Skeletal muscle cell (primary cell): ENCODE measurements around the gene PDLIM4.

Experiments used
- DNase-seq: peaks from one replicate; pipeline ENCODE4 v3.0.0-alpha.2; 2010; ENCODE audit warnings: low read depth
- H3K4me3 ChIP-seq: 2 replicates; pipeline ENCODE4 v1.5.1; 2011; ENCODE audit warnings: low read depth, mild to moderate bottlenecking, control low read depth, low read length, moderate library complexity

Gene PDLIM4

DNA sequence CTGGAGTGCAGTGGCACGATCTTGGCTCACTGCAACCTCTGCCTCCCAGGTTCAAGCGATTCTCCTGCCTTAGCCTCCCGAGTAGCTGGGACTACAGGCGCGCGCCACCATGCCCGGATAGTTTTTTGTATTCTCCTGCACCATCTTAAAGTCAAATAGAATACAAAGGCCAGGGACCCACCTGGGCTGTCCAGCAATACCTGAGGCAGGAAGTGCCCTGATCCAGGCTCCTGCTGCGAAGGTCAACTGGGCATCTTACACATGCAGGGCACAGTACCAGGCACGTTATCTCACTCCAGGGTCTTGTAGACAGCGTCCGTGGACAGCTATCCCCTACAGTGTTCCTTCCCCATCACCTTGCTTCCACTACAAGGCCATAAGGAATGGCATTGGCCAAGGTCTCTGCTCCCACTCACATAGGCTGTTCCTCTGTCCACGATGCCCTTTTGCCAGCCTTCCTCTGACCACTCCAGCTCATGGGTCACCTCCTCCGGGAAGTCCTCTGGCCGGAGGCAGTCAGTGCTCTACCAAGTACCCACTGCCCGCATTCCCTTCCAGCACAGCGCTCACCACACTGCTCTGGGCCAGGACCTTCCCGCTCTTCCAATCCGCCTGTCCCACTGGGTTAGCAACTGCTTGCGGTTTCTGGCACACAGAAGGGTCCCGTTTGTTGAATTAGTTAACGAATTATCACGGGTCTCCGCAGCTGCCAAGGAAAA is 30.8 kb upstream of the PDLIM4 start:
- DNase-seq = no peak
- peak overlapping the region; percentile 74 for H3K4me3 ChIP-seq

GRCh38 chr5:132227235-132227484 is 30.3 kb upstream of the PDLIM4 start:
- no peak for DNase-seq
- peak overlapping the region; percentile 74 for H3K4me3 ChIP-seq

- peak within 1 kb of the TSS; percentile 74 for H3K4me3 ChIP-seq
- no peak for DNase-seq
These were observed 29.8 kb upstream of the PDLIM4 start, which contains the start of gene P4HA2 for GRCh38 chr5:132227485-132228240. P4HA2 (minus strand) TSS chr5:132227853; CDS start chr5:132218626, 9,227 bp downstream.

DNA sequence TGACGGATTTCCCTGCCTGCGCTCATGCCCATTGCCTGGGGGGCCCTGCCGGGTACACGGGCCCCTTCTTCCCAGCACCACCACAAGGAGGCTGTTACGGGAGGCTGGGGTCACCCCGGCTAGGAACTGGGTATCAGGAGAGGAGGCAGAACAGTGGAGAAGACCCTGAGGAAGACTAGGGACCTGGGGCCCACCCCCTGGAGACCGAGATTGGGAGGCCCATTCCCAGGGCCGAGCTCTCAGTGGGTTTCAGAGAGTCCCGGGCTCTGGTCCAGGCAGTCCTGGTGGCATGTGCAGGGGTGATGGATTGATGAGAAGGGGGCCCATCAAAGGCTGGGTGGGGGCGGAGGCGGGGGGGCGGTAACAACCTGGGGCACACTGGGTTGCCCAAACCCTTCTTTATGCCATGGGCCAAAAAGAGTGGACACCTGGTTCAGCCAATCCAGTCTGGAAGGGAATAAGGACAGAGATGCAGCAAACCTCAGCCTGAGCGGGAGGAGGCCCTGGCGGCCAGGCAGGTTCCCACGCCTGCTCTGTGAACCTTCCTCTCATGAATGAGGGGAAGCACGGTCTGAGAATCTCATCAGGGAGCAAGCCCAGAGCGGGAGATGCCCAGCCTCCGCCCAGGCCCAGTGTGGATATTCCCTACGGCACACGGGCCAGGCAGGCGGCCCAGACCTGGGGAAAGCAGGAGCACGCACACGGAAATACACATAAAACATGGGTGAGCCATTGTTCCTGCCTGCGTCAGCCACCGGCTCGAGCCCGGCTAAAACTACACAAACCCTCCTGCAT is 29.1 kb upstream of the PDLIM4 start:
- DNase-seq = no peak
- H3K4me3 ChIP-seq = peak overlapping the region; percentile 74

DNA sequence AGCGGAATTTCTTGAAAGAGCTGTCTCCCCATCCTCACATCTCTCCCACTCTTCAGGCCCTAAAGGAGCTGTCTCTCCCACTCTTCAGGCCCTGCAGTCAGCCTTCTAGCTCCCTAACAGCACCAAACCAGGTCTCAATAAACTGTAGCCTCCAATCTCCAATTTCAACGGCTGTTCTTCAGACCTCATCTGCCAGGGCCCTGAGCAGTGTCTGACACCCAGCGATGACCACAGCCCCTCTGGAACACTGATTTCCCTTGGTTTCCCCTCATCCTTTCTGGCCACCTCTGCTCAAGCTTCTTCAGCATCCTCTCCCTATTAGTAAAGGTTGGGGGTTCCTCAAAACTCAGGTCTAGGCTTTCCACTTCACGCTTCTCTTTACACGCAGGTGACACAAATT is 28.3 kb upstream of the PDLIM4 start:
- no peak for DNase-seq
- H3K4me3 ChIP-seq = no peak overlapping the region

- DNase-seq = no peak
- no peak overlapping the region for H3K4me3 ChIP-seq
These were observed 26.6 kb upstream of the PDLIM4 start for GRCh38 chr5:132230871-132231270.

DNA sequence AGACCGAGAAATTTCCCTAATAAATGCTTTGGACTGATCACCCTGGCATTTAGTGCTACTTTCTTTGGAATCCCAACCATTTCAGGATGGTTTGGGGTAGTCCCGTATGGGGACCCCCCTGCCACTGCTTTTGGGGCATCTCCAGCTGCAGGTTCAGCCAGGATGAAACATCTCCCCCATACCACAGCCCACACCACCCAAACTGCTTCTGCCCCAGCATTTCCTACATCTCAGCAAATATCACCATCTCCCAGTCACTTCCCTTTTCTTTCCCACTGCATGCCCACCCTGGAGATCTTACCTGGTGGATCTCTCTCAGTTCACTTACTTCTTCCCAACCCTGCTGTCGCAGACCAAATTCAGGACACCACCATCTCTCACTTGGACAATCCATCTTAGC is 25.0 kb upstream of the PDLIM4 start:
- DNase-seq = no peak
- no peak overlapping the region for H3K4me3 ChIP-seq

- H3K4me3 ChIP-seq = no peak overlapping the region
- no peak for DNase-seq
These were observed 24.4 kb upstream of the PDLIM4 start for GRCh38 chr5:132233081-132233480.

- H3K4me3 ChIP-seq = no peak overlapping the region
- DNase-seq = no peak
These were observed 23.4 kb upstream of the PDLIM4 start for GRCh38 chr5:132233811-132234683.

DNA sequence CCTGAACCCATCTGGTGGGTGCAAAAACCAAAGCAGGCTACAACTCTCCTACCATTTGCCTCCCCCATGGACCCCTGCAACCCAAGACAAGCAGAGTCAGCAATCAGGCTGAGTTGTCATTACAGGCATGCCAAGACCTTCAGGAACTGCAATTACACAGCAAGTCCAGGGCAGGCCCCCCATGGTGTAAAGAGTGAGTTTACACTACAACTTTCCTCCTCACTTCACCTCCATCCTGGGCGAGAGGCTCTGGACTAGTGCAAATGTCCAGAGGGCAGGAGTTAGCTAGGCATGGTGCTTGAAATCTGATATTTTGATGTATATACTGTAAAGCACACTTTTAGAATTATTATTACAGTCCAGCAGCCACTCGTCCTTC is 22.8 kb upstream of the PDLIM4 start:
- no peak overlapping the region for H3K4me3 ChIP-seq
- no peak for DNase-seq

- no peak for DNase-seq
- H3K4me3 ChIP-seq = no peak overlapping the region
These were observed 22.2 kb upstream of the PDLIM4 start for GRCh38 chr5:132235340-132235739.

- no peak overlapping the region for H3K4me3 ChIP-seq
- DNase-seq = no peak
These were observed 20.4 kb upstream of the PDLIM4 start for GRCh38 chr5:132237141-132237540.

DNA sequence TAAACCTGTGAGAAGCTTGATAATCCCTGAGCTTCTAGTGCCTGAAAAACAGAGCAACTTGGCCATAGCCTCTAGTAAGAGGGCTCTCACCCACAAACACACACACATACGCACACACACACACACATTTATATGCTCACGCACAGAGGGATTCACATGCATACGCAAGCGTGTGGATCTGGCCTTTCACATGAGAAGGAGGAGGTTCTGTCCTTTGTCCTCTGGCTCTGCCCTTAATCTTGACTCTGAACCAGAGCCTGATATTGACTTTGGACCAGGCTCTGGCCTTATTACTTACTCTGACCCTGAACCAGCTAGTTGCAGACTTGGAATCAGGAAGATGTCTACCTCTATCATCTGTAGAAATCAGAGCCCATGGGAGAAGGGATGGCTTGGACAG is 19.8 kb upstream of the PDLIM4 start:
- DNase-seq = no peak

GRCh38 chr5:132238169-132238744 is 19.2 kb upstream of the PDLIM4 start:
- DNase-seq = no peak
- H3K4me3 ChIP-seq = no peak overlapping the region

More for the DNA sequence above, 19.8 kb upstream of the PDLIM4 start:
- H3K4me3 ChIP-seq = no peak overlapping the region

- DNase-seq = no peak
These were observed 18.5 kb upstream of the PDLIM4 start for GRCh38 chr5:132238901-132239500.

DNA sequence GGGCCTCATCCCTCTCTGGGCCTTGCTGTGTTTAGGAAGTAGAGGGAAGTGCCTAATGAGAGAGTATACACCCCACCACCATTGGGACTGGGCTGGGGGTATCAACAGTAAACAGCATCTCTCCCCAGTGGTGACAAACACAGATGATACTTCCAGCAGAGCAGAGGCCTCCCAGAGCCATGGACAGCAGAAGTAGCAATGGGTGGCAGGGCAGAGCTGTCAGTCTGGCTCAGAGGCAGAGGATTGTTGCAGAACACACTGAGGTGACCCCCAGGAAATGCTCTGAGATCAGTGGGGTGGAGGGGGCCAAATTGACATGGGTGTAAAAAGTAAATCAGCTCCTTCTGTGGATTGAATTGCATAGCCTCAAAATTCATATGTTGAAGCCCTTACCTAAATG is 17.7 kb upstream of the PDLIM4 start:
- no peak overlapping the region for H3K4me3 ChIP-seq
- DNase-seq = no peak

More at GRCh38 chr5:132238901-132239500, 18.5 kb upstream of the PDLIM4 start:
- H3K4me3 ChIP-seq = no peak overlapping the region

DNA sequence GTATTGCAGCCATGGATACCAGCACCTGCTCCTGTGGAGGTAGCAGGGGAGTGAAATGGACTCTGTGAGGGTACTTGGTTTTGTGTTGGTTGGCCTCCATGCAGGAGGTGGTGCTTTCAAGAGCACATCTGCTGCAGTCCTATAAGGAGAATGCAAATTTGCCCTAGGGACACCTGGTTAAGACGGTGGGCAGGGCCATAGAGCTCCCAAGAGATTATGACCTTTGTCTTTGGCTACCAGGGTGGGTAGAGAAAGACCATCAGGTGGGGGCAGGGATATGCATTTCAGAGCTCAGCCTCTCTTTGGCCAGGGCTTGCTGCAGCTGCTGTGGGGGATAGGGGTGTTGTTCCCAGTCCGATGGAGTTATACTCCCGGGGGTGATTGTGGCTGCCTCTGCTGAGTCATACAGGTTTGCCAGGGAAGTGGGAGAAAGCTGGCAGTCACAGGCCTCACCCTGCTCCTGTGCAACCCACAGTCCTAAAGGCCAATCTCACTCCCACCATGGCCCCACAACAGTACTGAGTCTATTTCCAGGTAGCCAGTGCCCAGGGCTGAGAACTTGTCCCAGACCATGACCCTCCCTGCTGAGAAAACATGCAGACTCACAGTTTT is 14.0 kb upstream of the PDLIM4 start:
- no peak for DNase-seq
- no peak overlapping the region for H3K4me3 ChIP-seq

- no peak for DNase-seq
- H3K4me3 ChIP-seq = no peak overlapping the region
These were observed 11.9 kb upstream of the PDLIM4 start for GRCh38 chr5:132245593-132245992.
